UCSD-AML1 (cell line): ENCODE results near the gene LTB.

Source experiments
- DNase-seq: peaks from one replicate; lab custom pipeline; 2025; ENCODE audit not compliant: unreplicated experiment; lab: John Stamatoyannopoulos, UW

The LTB gene

GRCh38 chr6:31582230-31582643 lies at the start of gene LTB:
Gene LTB (minus strand): TSS chr6:31582424. CDS start chr6:31582417, 7 bp downstream.
- no peak for DNase-seq

GRCh38 chr6:31631681-31632278 lies 49.6 kb upstream of the LTB start:
- no peak for DNase-seq

GRCh38 chr6:31631209-31631608 lies 49.0 kb upstream of the LTB start:
- DNase-seq = no peak

- no peak for DNase-seq
Observed at GRCh38 chr6:31630177-31630934, 48.1 kb upstream of the LTB start.

- no peak for DNase-seq
Observed at GRCh38 chr6:31629014-31629413, 46.8 kb upstream of the LTB start.

GRCh38 chr6:31627690-31628287 lies 45.6 kb upstream of the LTB start:
- DNase-seq = no peak

- DNase-seq = no peak
Observed at GRCh38 chr6:31626952-31627351, 44.7 kb upstream of the LTB start.

GRCh38 chr6:31624070-31624469 lies 41.8 kb upstream of the LTB start:
- DNase-seq = no peak

GRCh38 chr6:31622684-31623091 lies 40.5 kb upstream of the LTB start:
- no peak for DNase-seq

GRCh38 chr6:31621991-31622390 lies 39.8 kb upstream of the LTB start:
- no peak for DNase-seq

GRCh38 chr6:31621320-31621939 lies 39.2 kb upstream of the LTB start:
- DNase-seq = no peak

- DNase-seq = peak; percentile 89
Observed at GRCh38 chr6:31620586-31621319, 38.5 kb upstream of the LTB start, which contains the start of gene PRRC2A. Gene PRRC2A (plus strand): TSS chr6:31620715. CDS start chr6:31622790, 2,075 bp downstream.

- DNase-seq = peak; percentile 99
Observed at GRCh38 chr6:31619805-31620585, 37.8 kb upstream of the LTB start.

- DNase-seq = no peak
Observed at GRCh38 chr6:31617010-31617409, 34.8 kb upstream of the LTB start.

GRCh38 chr6:31615748-31616147 lies 33.5 kb upstream of the LTB start:
- peak; percentile 79 for DNase-seq

- DNase-seq = peak; percentile 68
Observed at GRCh38 chr6:31614684-31615578, 32.7 kb upstream of the LTB start, which contains the start of gene AIF1. Gene AIF1 (plus strand): TSS chr6:31615234. CDS start chr6:31615330, 96 bp downstream.

GRCh38 chr6:31614075-31614619 lies 31.9 kb upstream of the LTB start:
- peak; percentile 47 for DNase-seq

GRCh38 chr6:31610968-31611367 lies 28.7 kb upstream of the LTB start:
- no peak for DNase-seq
